ENCODE data around the gene RUSC1. TPM values are rescaled to one million over a fixed set of nuclear protein-coding genes. Genes with fewer than 3 reads are reported as not detected.

The RUSC1 gene
- total and polyA plus RNA-seq, 2 donors (not counting 3 experiments of a cell fraction or from before 2014, with no cell fraction given): 42.4 to 46.6 TPM

- Histone ChIP-seq H3K9ac (replicated peaks; ENCODE audit: extremely low read depth, insufficient read depth, low read length) (no peak overlapping the region), H2AFZ (ENCODE audit: low read depth, low read length) (no peak overlapping the region)
- BruUV-seq (replicated peaks): no TSS peak
These were observed 4.9 kb downstream of the RUSC1 start for GRCh38 chr1:155325603-155325893.

GRCh38 chr1:155326020-155326526 lies 5.4 kb downstream of the RUSC1 start:
- Histone ChIP-seq H3K4me2 (ENCODE audit: insufficient read depth, low read length) (no peak overlapping the region), H2AFZ (ENCODE audit: low read depth, low read length) (no peak overlapping the region), H3K27ac (ENCODE audit: insufficient read depth, low read depth, low read length) (no peak overlapping the region), H3K9me1 (replicated peaks; ENCODE audit: control insufficient read depth, extremely low read depth, insufficient read depth, low read length) (no peaks in the 10 kb centered on the region), H3K9ac (replicated peaks; ENCODE audit: extremely low read depth, insufficient read depth, low read length) (no peak overlapping the region), H3K27me3 (ENCODE audit: control insufficient read depth in 2 of 2, insufficient read depth in 2 of 2, low read length in 2 of 2) (no peaks in the 10 kb centered on the region), H3K36me3 (ENCODE audit: control insufficient read depth in 2 of 2, extremely low read depth in 1 of 2, insufficient read depth in 2 of 2, low read length in 2 of 2) (peaks cover 2 to 20% of the 10 kb centered on the region in 2 experiments), H3K4me3 (replicated peaks in 1 of 3; ENCODE audit: insufficient read depth in 1 of 3, low read depth in 1 of 3, low read length in 3 of 3) (no peak overlapping the region), H3K4me1 (ENCODE audit: control insufficient read depth, extremely low read depth, insufficient read depth, low read length) (peaks cover 26% of the 10 kb centered on the region), H3K79me2 (ENCODE audit: control insufficient read depth, insufficient read depth, low read length) (no peaks in the 10 kb centered on the region), H4K20me1 (replicated peaks; ENCODE audit: control insufficient read depth, extremely low read depth, insufficient read depth, low read length) (no peaks in the 10 kb centered on the region), H3K9me3 (replicated peaks; ENCODE audit: control insufficient read depth, insufficient read depth, low read length) (no peaks in the 10 kb centered on the region)
- intact Hi-C loops (cut with micrococcal nuclease) (no loop called here), dilution Hi-C loops (cut with MboI; ENCODE audit: extremely low pct_ligation_motif_present, low sequenced_read_pairs) (no loop called here)
- BruUV-seq (replicated peaks): no TSS peak
- TF ChIP-seq CTCF (IDR thresholded peaks at IDR 0.05; ENCODE audit: extremely low read depth in 1 of 2, insufficient read depth in 1 of 2, low read depth in 1 of 2, low read length in 2 of 2): no peak
- no peak for TF ChIP-seq POLR2AphosphoS5 (IDR thresholded peaks at IDR 0.05; ENCODE audit: insufficient read depth, low read depth, low read length)
- TF ChIP-seq, protein P1, sequence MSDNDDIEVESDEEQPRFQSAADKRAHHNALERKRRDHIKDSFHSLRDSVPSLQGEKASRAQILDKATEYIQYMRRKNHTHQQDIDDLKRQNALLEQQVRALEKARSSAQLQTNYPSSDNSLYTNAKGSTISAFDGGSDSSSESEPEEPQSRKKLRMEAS (IDR thresholded peaks at IDR 0.05; ENCODE audit: insufficient read depth, insufficient read length): no peak
- TF ChIP-seq MYC (IDR thresholded peaks at IDR 0.05; ENCODE audit: low read depth, low read length): no peak
- TF ChIP-seq FOS (IDR thresholded peaks at IDR 0.05; ENCODE audit: borderline replicate concordance, insufficient read depth, low read length): no peak
- no peak for TF ChIP-seq GATA2 (IDR thresholded peaks at IDR 0.05; ENCODE audit: insufficient read depth, insufficient read length, low read depth, low read length)
- TF ChIP-seq POLR2A (IDR thresholded peaks at IDR 0.05; ENCODE audit: low read depth, low read length): no peak
- TF ChIP-seq EZH2 (IDR thresholded peaks at IDR 0.05; ENCODE audit: borderline replicate concordance, low read depth, low read length, severe bottlenecking): no peak
- no peak for TF ChIP-seq JUN (IDR thresholded peaks at IDR 0.05; ENCODE audit: borderline replicate concordance, insufficient read depth, insufficient read length, low read depth)
- CTCF ChIA-PET: interaction anchor here (1.3 to 7.2 kb wide), 2 partner anchors 76 kb away, joined by 6 to 115 read pairs; no protein-coding TSS in a partner anchor
- POLR2A ChIA-PET: no interaction called here
- FAIRE-seq (no peak), DNase-seq (ENCODE audit: low read depth, low spot score) (no peak)

More at GRCh38 chr1:155325603-155325893, 4.9 kb downstream of the RUSC1 start:
- TF ChIP-seq, protein P1 (IDR thresholded peaks at IDR 0.05; ENCODE audit: insufficient read depth, insufficient read length): no peak
- TF ChIP-seq GATA2 (IDR thresholded peaks at IDR 0.05; ENCODE audit: insufficient read depth, insufficient read length, low read depth, low read length): no peak
- no peak for TF ChIP-seq EZH2 (IDR thresholded peaks at IDR 0.05; ENCODE audit: borderline replicate concordance, low read depth, low read length, severe bottlenecking)
- no peak for TF ChIP-seq JUN (IDR thresholded peaks at IDR 0.05; ENCODE audit: borderline replicate concordance, insufficient read depth, insufficient read length, low read depth)
- no peak for TF ChIP-seq MYC (IDR thresholded peaks at IDR 0.05; ENCODE audit: low read depth, low read length)
- no peak for TF ChIP-seq POLR2A (IDR thresholded peaks at IDR 0.05; ENCODE audit: low read depth, low read length)
- TF ChIP-seq FOS (IDR thresholded peaks at IDR 0.05; ENCODE audit: borderline replicate concordance, insufficient read depth, low read length): no peak
- dilution Hi-C loops (cut with MboI; ENCODE audit: extremely low pct_ligation_motif_present, low sequenced_read_pairs) (no loop called here), intact Hi-C loops (cut with micrococcal nuclease) (loop anchor here (2.0 kb wide), 2 partner anchors 237 to 267 kb away; partner anchors contain the start of gene ASH1L)
- Histone ChIP-seq H3K4me2 (ENCODE audit: insufficient read depth, low read length) (peak overlapping the region; percentile 88), H3K4me3 (replicated peaks in 1 of 3; ENCODE audit: insufficient read depth in 1 of 3, low read depth in 1 of 3, low read length in 3 of 3) (peak overlapping the region in 1 of 3 experiments; percentile 76), H3K27me3 (ENCODE audit: control insufficient read depth in 2 of 2, insufficient read depth in 2 of 2, low read length in 2 of 2) (no peaks in the 10 kb centered on the region), H3K79me2 (ENCODE audit: control insufficient read depth, insufficient read depth, low read length) (no peaks in the 10 kb centered on the region), H3K4me1 (ENCODE audit: control insufficient read depth, extremely low read depth, insufficient read depth, low read length) (peaks cover 30% of the 10 kb centered on the region), H3K9me1 (replicated peaks; ENCODE audit: control insufficient read depth, extremely low read depth, insufficient read depth, low read length) (no peaks in the 10 kb centered on the region), H3K27ac (ENCODE audit: insufficient read depth, low read depth, low read length) (no peak overlapping the region), H4K20me1 (replicated peaks; ENCODE audit: control insufficient read depth, extremely low read depth, insufficient read depth, low read length) (no peaks in the 10 kb centered on the region), H3K36me3 (ENCODE audit: control insufficient read depth in 2 of 2, extremely low read depth in 1 of 2, insufficient read depth in 2 of 2, low read length in 2 of 2) (peaks cover 2 to 15% of the 10 kb centered on the region in 2 experiments), H3K9me3 (replicated peaks; ENCODE audit: control insufficient read depth, insufficient read depth, low read length) (no peaks in the 10 kb centered on the region)
- CTCF ChIA-PET: interaction anchor here (1.7 to 7.2 kb wide), 2 partner anchors 9 to 75 kb away, joined by 6 to 115 read pairs; no protein-coding TSS in a partner anchor
- DNase-seq (ENCODE audit: low read depth, low spot score) (no peak), FAIRE-seq (no peak)
- POLR2A ChIA-PET: no interaction called here

Measured in endothelial cell of umbilical vein (primary cell).